ENCODE measurements around the gene CA10.

DNA sequence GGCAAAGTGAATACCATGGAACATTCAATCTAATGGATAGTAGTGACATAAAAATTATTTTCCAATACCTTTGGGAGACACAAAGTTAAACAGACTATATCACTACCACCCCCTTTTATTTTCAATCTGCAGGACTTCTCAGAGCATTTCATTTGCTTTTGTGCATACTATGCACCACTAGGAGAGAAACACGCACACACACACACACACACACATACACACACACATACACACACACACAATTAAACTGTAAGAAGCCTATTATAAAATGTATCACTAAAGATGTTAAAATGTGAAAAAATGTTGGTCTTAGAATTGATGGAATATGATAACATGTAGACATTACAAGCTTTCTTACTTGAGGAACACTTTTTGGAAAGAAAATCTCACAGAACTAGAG is 331.4 kb downstream of the CA10 start:
- TF ChIP-seq, protein P1, sequence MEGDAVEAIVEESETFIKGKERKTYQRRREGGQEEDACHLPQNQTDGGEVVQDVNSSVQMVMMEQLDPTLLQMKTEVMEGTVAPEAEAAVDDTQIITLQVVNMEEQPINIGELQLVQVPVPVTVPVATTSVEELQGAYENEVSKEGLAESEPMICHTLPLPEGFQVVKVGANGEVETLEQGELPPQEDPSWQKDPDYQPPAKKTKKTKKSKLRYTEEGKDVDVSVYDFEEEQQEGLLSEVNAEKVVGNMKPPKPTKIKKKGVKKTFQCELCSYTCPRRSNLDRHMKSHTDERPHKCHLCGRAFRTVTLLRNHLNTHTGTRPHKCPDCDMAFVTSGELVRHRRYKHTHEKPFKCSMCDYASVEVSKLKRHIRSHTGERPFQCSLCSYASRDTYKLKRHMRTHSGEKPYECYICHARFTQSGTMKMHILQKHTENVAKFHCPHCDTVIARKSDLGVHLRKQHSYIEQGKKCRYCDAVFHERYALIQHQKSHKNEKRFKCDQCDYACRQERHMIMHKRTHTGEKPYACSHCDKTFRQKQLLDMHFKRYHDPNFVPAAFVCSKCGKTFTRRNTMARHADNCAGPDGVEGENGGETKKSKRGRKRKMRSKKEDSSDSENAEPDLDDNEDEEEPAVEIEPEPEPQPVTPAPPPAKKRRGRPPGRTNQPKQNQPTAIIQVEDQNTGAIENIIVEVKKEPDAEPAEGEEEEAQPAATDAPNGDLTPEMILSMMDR (conservative IDR thresholded peaks at IDR 0.05; ENCODE audit: low read depth, low read length) = no peak
- TF ChIP-seq MXI1 (IDR thresholded peaks at IDR 0.05; ENCODE audit: borderline replicate concordance, low read depth, low read length) (no peak), POLR2A (IDR thresholded peaks at IDR 0.05; ENCODE audit: low read depth, low read length) (no peak), RAD21 (IDR thresholded peaks at IDR 0.05; ENCODE audit: low read length) (no peak), BHLHE40 (IDR thresholded peaks at IDR 0.05; ENCODE audit: low read depth, low read length) (no peak), MAZ (IDR thresholded peaks at IDR 0.05; ENCODE audit: borderline replicate concordance, low read depth, low read length) (no peak), MAFK (IDR thresholded peaks at IDR 0.05; ENCODE audit: low read depth, low read length) (no peak), RFX5 (IDR thresholded peaks at IDR 0.05; ENCODE audit: low read depth, low read length) (no peak), RCOR1 (IDR thresholded peaks at IDR 0.05; ENCODE audit: insufficient replicate concordance, low read length) (no peak), SMC3 (IDR thresholded peaks at IDR 0.05; ENCODE audit: low read depth, low read length) (no peak), CEBPB (IDR thresholded peaks at IDR 0.05; ENCODE audit: low read depth, low read length) (no peak), FOS (IDR thresholded peaks at IDR 0.05; ENCODE audit: low read depth, low read length) (no peak)
- TF ChIP-seq, protein P2, sequence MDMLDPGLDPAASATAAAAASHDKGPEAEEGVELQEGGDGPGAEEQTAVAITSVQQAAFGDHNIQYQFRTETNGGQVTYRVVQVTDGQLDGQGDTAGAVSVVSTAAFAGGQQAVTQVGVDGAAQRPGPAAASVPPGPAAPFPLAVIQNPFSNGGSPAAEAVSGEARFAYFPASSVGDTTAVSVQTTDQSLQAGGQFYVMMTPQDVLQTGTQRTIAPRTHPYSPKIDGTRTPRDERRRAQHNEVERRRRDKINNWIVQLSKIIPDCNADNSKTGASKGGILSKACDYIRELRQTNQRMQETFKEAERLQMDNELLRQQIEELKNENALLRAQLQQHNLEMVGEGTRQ (IDR thresholded peaks at IDR 0.05; ENCODE audit: low read depth, low read length) = no peak
